Neural progenitor cell (in vitro differentiated cells): ENCODE data around the gene NTM. TPM values are rescaled to one million over a fixed set of nuclear protein-coding genes. Genes with fewer than 3 reads are reported as not detected.
A peak's percentile ranks its signal among the peaks of the same experiment; 100 is the strongest.

Source experiments
- DNase-seq: peaks from one replicate; pipeline ENCODE4 v3.0.0-alpha.2; 2016; ENCODE audit warnings: low spot score
- H2AFZ ChIP-seq: fragments of 200-600 bp; sonication (generic); replicated peaks from 2 replicates; pipeline ENCODE4 v1.6.1; 2016; ENCODE audit warnings: antibody characterized with exemption
- H3F3A ChIP-seq: fragments of 200-600 bp; sonication (generic); 2 replicates; pipeline ENCODE4 v1.6.1; 2016; ENCODE audit warnings: antibody characterized with exemption, low read depth
- H3K27ac ChIP-seq: fragments of 200-600 bp; sonication (generic); 2 replicates; pipeline ENCODE4 v1.5.1; 2016; ENCODE audit warnings: mild to moderate bottlenecking
- H3K27me3 ChIP-seq: fragments of 200-600 bp; sonication (generic); 2 replicates; pipeline ENCODE4 v1.6.1; 2016; ENCODE audit warnings: mild to moderate bottlenecking, moderate library complexity
- H3K36me3 ChIP-seq: fragments of 200-600 bp; sonication (generic); 2 replicates; pipeline ENCODE4 v1.5.1; 2016
- H3K4me1 ChIP-seq: fragments of 200-600 bp; sonication (generic); 2 replicates; pipeline ENCODE4 v1.6.1; 2016; ENCODE audit warnings: mixed run types
- H3K4me2 ChIP-seq: fragments of 200-600 bp; sonication (generic); 2 replicates; pipeline ENCODE4 v1.6.1; 2016
- H3K4me3 ChIP-seq: fragments of 200-600 bp; sonication (generic); 2 replicates; pipeline ENCODE4 v1.5.1; 2016
- H3K79me2 ChIP-seq: fragments of 200-600 bp; sonication (generic); 2 replicates; pipeline ENCODE4 v1.6.1; 2016; ENCODE audit warnings: low read depth
- H3K9ac ChIP-seq: fragments of 200-600 bp; sonication (generic); 2 replicates; pipeline ENCODE4 v1.6.1; 2016
- H3K9me3 ChIP-seq: fragments of 200-600 bp; sonication (generic); 2 replicates; pipeline ENCODE4 v1.5.1; 2016; ENCODE audit warnings: low read depth
- H4K20me1 ChIP-seq: fragments of 200-600 bp; sonication (generic); 2 replicates; pipeline ENCODE4 v1.6.1; 2016; ENCODE audit warnings: low read depth
- H3K27ac Mint-ChIP-seq: 3 replicates; pipeline ENCODE4 v1.8.0; 2021; ENCODE audit warnings: mixed read lengths
- H3K27me3 Mint-ChIP-seq: 2 replicates; pipeline ENCODE4 v1.8.0; 2022; ENCODE audit warnings: low read depth, mild to moderate bottlenecking, inconsistent platforms, moderate library complexity, mixed read lengths; ENCODE audit not compliant: insufficient read depth
- H3K36me3 Mint-ChIP-seq: 3 replicates; pipeline ENCODE4 v1.8.0; 2021; ENCODE audit warnings: mixed read lengths
- H3K4me1 Mint-ChIP-seq: 3 replicates; pipeline ENCODE4 v1.8.0; 2021; ENCODE audit warnings: mixed read lengths
- H3K4me3 Mint-ChIP-seq: 3 replicates; pipeline ENCODE4 v1.8.0; 2021; ENCODE audit warnings: mild to moderate bottlenecking, moderate library complexity, mixed read lengths
- H3K9me3 Mint-ChIP-seq: 3 replicates; pipeline ENCODE4 v1.8.0; 2020; ENCODE audit warnings: mixed read lengths
- CTCF ChIP-seq: fragments of 200-600 bp; sonication (generic); IDR thresholded peaks from 2 replicates; pipeline ENCODE4 v1.5.1; 2017; ENCODE audit warnings: antibody characterized with exemption, mild to moderate bottlenecking
- EZH2 ChIP-seq: fragments of 200-600 bp; sonication (generic); IDR thresholded peaks from 2 replicates; pipeline ENCODE4 v1.6.1; 2017; ENCODE audit warnings: antibody characterized with exemption, mild to moderate bottlenecking, moderate library complexity
- EZH2phosphoT487 ChIP-seq: fragments of 200-600 bp; sonication (generic); IDR thresholded peaks from 2 replicates; pipeline ENCODE4 v1.6.1; 2017; ENCODE audit warnings: antibody characterized with exemption
- total RNA-seq: library from RNA; depleted of rRNA; stranded (reverse); fragments of >200 nt; gene quantifications from 2 replicates; pipeline ENCODE4 v1.2.3, GENCODE V29; 2015; ENCODE audit warnings: low replicate concordance

The NTM gene
- total RNA-seq, 1 donor from 2014 or later = 4.3 TPM

- no peaks in the 10 kb centered on the region for H3K27me3 ChIP-seq
- no peak overlapping the region for H3K27ac ChIP-seq
- peaks cover 18% of the 10 kb centered on the region for H3K4me1 ChIP-seq
- H3K9ac ChIP-seq = no peak overlapping the region
- Mint-ChIP-seq H3K4me3 (no peak overlapping the region), H3K27me3 (peaks cover 13% of the 10 kb centered on the region), H3K9me3 (no peaks in the 10 kb centered on the region), H3K4me1 (peaks cover 27% of the 10 kb centered on the region), H3K27ac (no peak overlapping the region), H3K36me3 (no peaks in the 10 kb centered on the region)
- TF ChIP-seq EZH2 (no peak), CTCF (no peak), EZH2phosphoT487 (no peak)
- DNase-seq = no peak
- H3K36me3 ChIP-seq = no peaks in the 10 kb centered on the region
- no peaks in the 10 kb centered on the region for H4K20me1 ChIP-seq
- no peaks in the 10 kb centered on the region for H3K9me3 ChIP-seq
- no peak overlapping the region for H3K4me2 ChIP-seq
- H3K4me3 ChIP-seq = no peak overlapping the region
- H3K79me2 ChIP-seq = no peaks in the 10 kb centered on the region
- H3F3A ChIP-seq = peaks cover 4% of the 10 kb centered on the region
- H2AFZ ChIP-seq = no peak overlapping the region
Observed at GRCh38 chr11:131463162-131463561, 92.7 kb downstream of the NTM start.

- no peak for TF ChIP-seq EZH2phosphoT487
- no peak for TF ChIP-seq EZH2
- no peak for TF ChIP-seq CTCF
- Histone ChIP-seq H3K27ac (no peak overlapping the region), H3K9me3 (no peaks in the 10 kb centered on the region), H3K4me2 (no peak overlapping the region), H3K9ac (no peak overlapping the region), H3K79me2 (no peaks in the 10 kb centered on the region), H2AFZ (no peak overlapping the region), H3K4me1 (peaks cover 23% of the 10 kb centered on the region), H3K27me3 (no peaks in the 10 kb centered on the region), H3K4me3 (no peak overlapping the region), H4K20me1 (no peaks in the 10 kb centered on the region), H3F3A (peaks cover 4% of the 10 kb centered on the region), H3K36me3 (no peaks in the 10 kb centered on the region)
- H3K4me3 Mint-ChIP-seq = no peak overlapping the region
- DNase-seq = no peak
- H3K27me3 Mint-ChIP-seq = peaks cover 12% of the 10 kb centered on the region
- peaks cover 34% of the 10 kb centered on the region for H3K4me1 Mint-ChIP-seq
- H3K9me3 Mint-ChIP-seq = no peaks in the 10 kb centered on the region
- H3K27ac Mint-ChIP-seq = no peak overlapping the region
- H3K36me3 Mint-ChIP-seq = no peaks in the 10 kb centered on the region
Observed at GRCh38 chr11:131463649-131464425, 93.4 kb downstream of the NTM start.

GRCh38 chr11:131464461-131464860 is 94.0 kb downstream of the NTM start:
- Histone ChIP-seq H3K9me3 (no peaks in the 10 kb centered on the region), H3F3A (peaks cover 4% of the 10 kb centered on the region), H3K36me3 (no peaks in the 10 kb centered on the region), H3K4me2 (no peak overlapping the region), H3K4me1 (peaks cover 23% of the 10 kb centered on the region), H2AFZ (no peak overlapping the region), H3K27ac (no peak overlapping the region), H3K4me3 (no peak overlapping the region), H3K79me2 (no peaks in the 10 kb centered on the region), H3K9ac (no peak overlapping the region), H3K27me3 (no peaks in the 10 kb centered on the region), H4K20me1 (no peaks in the 10 kb centered on the region)
- TF ChIP-seq EZH2phosphoT487 (no peak), EZH2 (no peak), CTCF (no peak)
- H3K27ac Mint-ChIP-seq = peak overlapping the region; percentile 24
- H3K4me3 Mint-ChIP-seq = no peak overlapping the region
- no peak for DNase-seq
- peaks cover 36% of the 10 kb centered on the region for H3K4me1 Mint-ChIP-seq
- peaks cover 12% of the 10 kb centered on the region for H3K27me3 Mint-ChIP-seq
- H3K9me3 Mint-ChIP-seq = no peaks in the 10 kb centered on the region
- no peaks in the 10 kb centered on the region for H3K36me3 Mint-ChIP-seq
